ENCODE results near the gene SZRD1.

Gene SZRD1

DNA sequence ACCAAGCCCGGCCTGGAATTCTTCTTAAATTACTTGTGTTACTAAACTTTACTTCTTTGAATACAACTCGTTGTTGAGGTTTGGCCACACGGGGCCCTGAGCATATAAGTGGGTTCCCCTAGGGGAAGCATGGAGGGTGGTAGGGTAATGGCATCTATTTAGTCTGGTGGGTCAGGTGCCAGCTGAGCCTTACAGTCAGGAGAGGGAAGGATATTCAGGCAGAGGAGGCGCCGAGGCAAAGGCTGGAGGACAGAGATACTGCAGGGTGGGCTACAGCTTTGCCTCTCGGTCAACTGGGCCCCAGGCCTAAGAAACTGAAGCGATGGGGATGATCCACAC lies 73.1 kb downstream of the SZRD1 start:
- no peak for DNase-seq (ENCODE audit: low spot score)

DNA sequence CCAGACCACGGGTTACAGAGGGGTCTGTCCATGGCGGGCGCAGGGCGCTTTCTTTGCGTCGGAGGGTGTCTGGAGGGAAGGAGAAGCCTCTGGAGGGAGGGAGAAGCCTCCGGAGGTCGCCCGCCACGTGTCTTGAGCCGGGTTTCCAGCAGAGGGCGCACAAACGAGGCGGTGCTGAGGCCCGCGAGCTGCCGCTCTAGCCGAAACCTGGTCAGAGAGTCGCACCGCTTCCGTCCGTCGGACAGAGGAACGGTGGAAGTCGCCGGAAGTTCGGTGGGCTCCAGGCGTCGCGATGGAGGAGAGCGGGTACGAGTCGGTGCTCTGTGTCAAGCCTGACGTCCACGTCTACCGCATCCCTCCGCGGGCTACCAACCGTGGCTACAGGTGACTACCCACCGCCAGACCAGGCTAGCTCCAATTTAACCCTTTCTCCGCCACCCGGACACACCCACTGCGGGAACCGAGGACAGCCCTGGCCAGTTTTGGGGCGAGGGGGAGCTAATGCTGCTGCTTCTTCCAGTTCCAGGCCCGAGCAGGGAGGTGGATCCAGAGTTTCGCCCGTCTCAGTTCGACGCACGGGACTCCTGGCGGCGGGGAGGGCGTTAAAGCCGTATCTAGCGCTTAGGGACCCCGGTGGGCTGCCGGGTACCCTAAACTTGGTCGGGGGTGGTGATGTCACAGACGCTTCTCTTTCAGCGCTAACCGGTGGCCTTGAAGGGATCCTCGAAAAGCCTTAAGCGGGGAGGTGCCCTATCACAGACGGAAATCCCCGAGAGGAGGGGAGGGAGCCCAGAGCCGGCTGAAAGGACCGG lies 73.6 kb downstream of the SZRD1 start, which contains the start of gene NECAP2:
Gene NECAP2, plus strand, starts transcription at position 255 of the 812 bp plus-strand sequence. Its CDS starts 38 bp downstream, at position 293.
- DNase-seq (ENCODE audit: low spot score) = peak; percentile 95

- no peak for DNase-seq (ENCODE audit: low spot score)
Observed at GRCh38 chr1:16441282-16441665, 74.2 kb downstream of the SZRD1 start.

DNA sequence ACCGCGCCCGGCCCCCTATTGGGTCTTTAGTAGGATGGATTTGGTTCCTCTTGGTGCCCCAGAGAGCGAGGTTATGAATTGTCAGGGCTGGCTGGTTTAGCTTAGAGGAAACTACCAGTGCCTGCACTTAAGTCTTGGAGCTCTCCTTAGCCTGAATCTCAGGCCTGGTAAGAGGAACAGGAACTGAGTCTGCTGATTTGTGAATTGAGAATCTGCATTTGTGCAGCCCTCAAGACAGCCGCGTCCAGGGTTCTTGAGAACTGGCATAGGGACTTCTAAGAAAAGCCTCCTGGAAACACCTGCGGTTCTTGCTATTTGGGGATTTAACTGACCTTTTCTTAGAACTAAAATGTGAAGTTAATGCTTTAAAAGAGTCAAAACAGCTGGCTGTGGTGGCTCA lies 75.2 kb downstream of the SZRD1 start:
- DNase-seq (ENCODE audit: low spot score) = peak; percentile 33

DNA sequence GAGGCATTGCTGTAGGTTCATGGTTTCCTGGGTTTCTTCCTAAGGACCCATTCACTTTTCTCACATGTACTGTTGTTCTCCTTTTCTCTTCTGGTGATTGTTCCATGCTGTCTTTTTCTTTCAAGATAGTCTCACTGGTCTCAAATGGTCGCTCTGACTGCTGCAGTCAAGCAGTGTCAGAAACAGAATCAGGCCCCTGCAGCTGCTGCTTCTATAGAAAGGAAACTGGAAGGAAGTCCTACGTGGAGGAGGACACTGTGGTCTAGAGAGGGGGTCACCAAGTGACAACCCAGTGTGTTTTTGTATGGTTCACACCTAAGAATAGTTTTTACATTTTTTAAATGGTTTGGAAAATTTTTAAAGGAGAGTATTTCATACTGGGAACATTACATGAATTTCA lies 75.9 kb downstream of the SZRD1 start:
- peak; percentile 34 for DNase-seq (ENCODE audit: low spot score)

DNA sequence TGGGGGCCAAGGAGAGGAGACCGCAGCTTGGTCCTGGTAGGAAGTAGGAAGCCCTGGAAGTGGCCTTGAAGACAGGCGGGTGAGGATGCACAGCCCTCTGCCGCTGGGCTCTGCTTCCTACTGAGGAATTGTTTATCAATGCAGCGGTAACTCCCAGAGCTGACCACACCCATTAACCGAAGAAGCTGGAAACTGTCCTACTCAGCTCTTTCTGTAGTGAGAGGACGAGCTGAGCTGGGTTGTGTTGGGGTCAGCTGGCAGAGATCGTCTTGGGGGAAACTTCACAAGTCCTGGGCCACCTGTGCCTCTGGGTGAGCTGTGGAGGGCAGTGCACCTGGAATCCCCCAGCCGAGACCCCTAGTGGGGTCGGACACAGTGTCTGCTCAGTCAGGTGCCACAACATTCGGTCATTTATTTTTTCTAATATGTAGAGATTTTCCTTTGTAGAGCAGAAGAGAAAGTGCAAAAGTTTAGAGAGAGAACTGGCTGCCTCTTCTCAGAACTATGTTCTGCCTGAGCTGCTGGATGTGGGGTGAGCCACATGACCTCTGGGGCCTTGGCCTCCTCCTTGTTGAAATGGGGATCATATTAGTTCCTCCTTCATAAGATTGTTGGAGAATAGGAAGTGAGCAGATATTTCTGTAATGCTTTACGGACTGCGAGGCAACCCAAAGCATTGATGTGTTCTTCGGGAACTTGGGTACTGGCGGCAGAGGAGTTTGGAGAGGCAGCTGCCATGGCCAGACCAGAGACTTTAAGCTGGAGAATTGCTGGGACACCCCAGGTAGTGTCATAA lies 77.1 kb downstream of the SZRD1 start:
- DNase-seq (ENCODE audit: low spot score) = peak; percentile 85

GRCh38 chr1:16445052-16445451 lies 78.0 kb downstream of the SZRD1 start:
- no peak for DNase-seq (ENCODE audit: low spot score)

- no peak for DNase-seq (ENCODE audit: low spot score)
Observed at GRCh38 chr1:16446116-16446515, 79.1 kb downstream of the SZRD1 start.

- DNase-seq (ENCODE audit: low spot score) = no peak
Observed at GRCh38 chr1:16447641-16448040, 80.6 kb downstream of the SZRD1 start.

All from hematopoietic multipotent progenitor cell treated with erythropoietin and hydrocortisone succinate and interleukin-3 and kit ligand, for 17 days (in vitro differentiated cells).